Measurements from ENCODE around the gene HELZ. TPM values are rescaled to one million over a fixed set of nuclear protein-coding genes. Genes with fewer than 3 reads are reported as not detected.

HELZ gene
- total and polyA plus RNA-seq, 4 donors = 5.5 to 175 (median 27.8) TPM

GRCh38 chr17:67270416-67270815 is 25.4 kb upstream of the HELZ start:
- ATAC-seq (ENCODE audit: insufficient read depth, low FRiP score) = no peak
- DNase-seq = no peak
- no peak for TF ChIP-seq CTCF (IDR thresholded peaks at IDR 0.05; ENCODE audit: control extremely low read depth, extremely low read depth)
- no peak overlapping the region for H3K4me3 ChIP-seq
- WGBS, 2 donors = 52 to 63% methylated on average over 6 of the region's 6 CpGs
- no peak overlapping the region for H3K27ac ChIP-seq (ENCODE audit: low read depth in 1 of 2, low read length in 1 of 2)
- H3K36me3 ChIP-seq (ENCODE audit: control insufficient read depth in 4 of 4, insufficient read depth in 4 of 4, low read length in 4 of 4) = no peaks in the 10 kb centered on the region
- H3K4me1 ChIP-seq (ENCODE audit: control insufficient read depth in 5 of 5, insufficient read depth in 5 of 5, low read length in 5 of 5) = no peaks in the 10 kb centered on the region
- no peak overlapping the region for H3K9ac ChIP-seq (ENCODE audit: insufficient read depth in 1 of 2, low read length in 2 of 2)
- no peaks in the 10 kb centered on the region for H3K27me3 ChIP-seq (ENCODE audit: control insufficient read depth in 3 of 3, insufficient read depth in 3 of 3, low read length in 2 of 3)
- no peaks in the 10 kb centered on the region for H3K9me3 ChIP-seq (ENCODE audit: control insufficient read depth in 4 of 4, insufficient read depth in 3 of 4, low read length in 3 of 4)

- Histone ChIP-seq H3K4me3 (no peak overlapping the region), H3K9me3 (ENCODE audit: control insufficient read depth in 4 of 4, insufficient read depth in 3 of 4, low read length in 3 of 4) (no peaks in the 10 kb centered on the region), H3K36me3 (ENCODE audit: control insufficient read depth in 4 of 4, insufficient read depth in 4 of 4, low read length in 4 of 4) (no peaks in the 10 kb centered on the region), H3K9ac (ENCODE audit: insufficient read depth in 1 of 2, low read length in 2 of 2) (no peak overlapping the region), H3K27ac (ENCODE audit: low read depth in 1 of 2, low read length in 1 of 2) (no peak overlapping the region), H3K4me1 (ENCODE audit: control insufficient read depth in 5 of 5, insufficient read depth in 5 of 5, low read length in 5 of 5) (peaks cover 0 to 4% (median 0%) of the 10 kb centered on the region in 5 donors), H3K27me3 (ENCODE audit: control insufficient read depth in 3 of 3, insufficient read depth in 3 of 3, low read length in 2 of 3) (no peaks in the 10 kb centered on the region)
- DNase-seq (no peak), ATAC-seq (ENCODE audit: insufficient read depth, low FRiP score) (no peak)
- 87 to 92% methylated on average over 7 of the region's 7 CpGs for WGBS, 2 donors
- TF ChIP-seq CTCF (IDR thresholded peaks at IDR 0.05; ENCODE audit: control extremely low read depth, extremely low read depth) = no peak
These were observed 21.5 kb upstream of the HELZ start for GRCh38 chr17:67266496-67266895.

DNA sequence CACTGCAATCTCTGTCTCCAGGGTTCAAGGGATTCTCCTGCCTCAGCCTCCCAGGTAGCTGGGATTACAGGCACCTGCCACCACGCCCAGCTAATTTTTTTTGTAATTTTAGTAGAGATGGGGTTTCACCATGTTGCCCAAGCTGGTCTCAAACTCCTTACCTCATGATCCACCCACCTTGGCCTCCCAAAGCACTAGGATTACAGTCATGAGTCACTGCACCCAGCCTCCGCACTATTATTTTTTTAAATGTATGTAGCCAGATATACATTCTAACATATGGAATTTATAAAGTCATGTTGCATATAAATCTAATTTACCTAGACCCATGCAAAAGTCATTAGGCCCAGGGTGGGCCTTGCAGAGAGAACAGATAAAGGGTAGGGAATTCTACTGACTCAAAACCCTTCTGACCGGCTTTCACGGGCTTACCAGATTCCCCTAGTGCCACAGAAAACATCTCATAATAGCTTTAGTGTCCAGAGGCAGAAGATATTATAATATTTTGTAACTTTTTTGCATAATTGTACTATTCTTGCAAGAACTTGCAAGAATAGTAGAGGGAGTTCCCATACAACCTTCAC is 20.5 kb upstream of the HELZ start:
- WGBS, 2 donors = 97 to 100% methylated on average over 4 of the region's 4 CpGs
- TF ChIP-seq CTCF (IDR thresholded peaks at IDR 0.05; ENCODE audit: control extremely low read depth, extremely low read depth) = no peak
- H3K27ac ChIP-seq (ENCODE audit: low read depth in 1 of 2, low read length in 1 of 2) = no peak overlapping the region
- H3K9ac ChIP-seq (ENCODE audit: insufficient read depth in 1 of 2, low read length in 2 of 2) = no peak overlapping the region
- ATAC-seq (ENCODE audit: insufficient read depth, low FRiP score) (no peak), DNase-seq (no peak)
- no peaks in the 10 kb centered on the region for H3K36me3 ChIP-seq (ENCODE audit: control insufficient read depth in 4 of 4, insufficient read depth in 4 of 4, low read length in 4 of 4)
- no peaks in the 10 kb centered on the region for H3K9me3 ChIP-seq (ENCODE audit: control insufficient read depth in 4 of 4, insufficient read depth in 3 of 4, low read length in 3 of 4)
- no peak overlapping the region for H3K4me3 ChIP-seq
- H3K27me3 ChIP-seq (ENCODE audit: control insufficient read depth in 3 of 3, insufficient read depth in 3 of 3, low read length in 2 of 3) = no peaks in the 10 kb centered on the region
- H3K4me1 ChIP-seq (ENCODE audit: control insufficient read depth in 5 of 5, insufficient read depth in 5 of 5, low read length in 5 of 5) = peaks cover 0 to 4% (median 0%) of the 10 kb centered on the region in 5 donors

Data from lung (tissue), 12 donors.